Activated T-helper 1 cell treated with anti-CD3 and anti-CD28 coated beads, Interleukin-12 subunit alpha, Interleukin-12 subunit beta, Interleukin-2, Interleukin-4 antibody, amounts not matched to agents 30 ng/mL and 10 ng/mL and 1 ng/mL, durations not matched to agents 14 hours and 24 hours and 36 hours (primary cell): Measurements from ENCODE around the gene CEACAM4. TPM values are rescaled to one million over a fixed set of nuclear protein-coding genes. Genes with fewer than 3 reads are reported as not detected.

Experiments used
- DNase-seq: peaks from one replicate; pipeline ENCODE4 v3.0.0; 2021; ENCODE audit warnings: low spot score
- H3K27ac Mint-ChIP-seq: one replicate; pipeline ENCODE4 v1.8.0; 2021; ENCODE audit warnings: mild to moderate bottlenecking, mixed read lengths
- H3K27me3 Mint-ChIP-seq: one replicate; pipeline ENCODE4 v1.8.0; 2022; ENCODE audit warnings: mild to moderate bottlenecking, moderate library complexity, mixed read lengths; ENCODE audit not compliant: insufficient read depth
- H3K36me3 Mint-ChIP-seq: one replicate; pipeline ENCODE4 v1.8.0; 2021; ENCODE audit warnings: low read depth, mixed read lengths
- H3K4me1 Mint-ChIP-seq: one replicate; pipeline ENCODE4 v1.8.0; 2021; ENCODE audit warnings: low read depth, mixed read lengths
- H3K4me3 Mint-ChIP-seq: one replicate; pipeline ENCODE4 v1.8.0; 2021; ENCODE audit warnings: mild to moderate bottlenecking, moderate library complexity, mixed read lengths
- H3K9me3 Mint-ChIP-seq: one replicate; pipeline ENCODE4 v1.8.0; 2021; ENCODE audit warnings: mixed read lengths
- intact Hi-C: fragments of 100-400 bp; cut with micrococcal nuclease; formaldehyde crosslinking; loops from one replicate; pipeline ENCODE4 v1.15.1; 2024
- total RNA-seq: library from RNA; stranded (reverse); gene quantifications from 2 replicates; pipeline ENCODE4 v1.2.3, GENCODE V29; 2022

The CEACAM4 gene
- total RNA-seq, 1 donor from 2014 or later = not detected

DNA sequence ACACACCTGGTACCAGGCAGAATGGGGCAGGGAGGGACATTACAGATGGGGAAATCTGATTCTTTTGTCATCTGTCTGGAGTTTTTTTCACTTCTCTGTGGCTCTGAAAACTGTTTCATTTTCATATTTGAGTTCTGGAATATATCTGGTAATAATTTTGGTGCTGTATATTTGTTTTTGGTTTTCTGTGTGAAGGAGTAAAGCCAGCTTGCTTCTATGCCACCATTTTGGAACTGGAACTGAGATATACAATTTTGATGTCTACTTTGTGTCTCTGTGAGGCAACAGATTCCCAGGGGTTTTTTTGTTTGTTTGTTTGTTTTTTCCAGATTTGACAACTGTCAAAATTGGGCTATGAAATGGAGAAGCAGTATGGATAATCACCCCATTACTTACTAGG, 16.1 kb downstream of the CEACAM4 start:
- H3K27ac Mint-ChIP-seq = no peak overlapping the region

DNA sequence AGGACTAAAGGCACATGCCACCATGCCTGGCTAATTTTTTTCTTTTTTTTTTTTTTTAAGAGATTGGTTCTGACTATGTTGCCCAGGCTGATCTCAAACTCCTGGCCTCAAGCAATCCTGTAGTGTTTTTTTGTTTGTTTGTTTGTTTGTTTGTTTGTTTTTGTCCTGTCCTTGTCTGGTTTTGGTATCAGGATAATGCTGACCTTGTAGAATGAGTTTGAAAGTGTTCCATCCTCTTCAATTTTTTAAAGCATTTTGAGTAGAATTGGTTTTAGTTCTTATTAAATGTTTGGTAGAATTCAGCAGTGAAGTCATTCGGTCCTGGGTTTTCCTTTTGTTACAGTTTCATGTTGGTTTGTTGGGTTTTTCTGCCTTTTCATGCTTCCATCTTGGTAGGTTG, 19.2 kb downstream of the CEACAM4 start:
- intact Hi-C loops = no loop called here
- no peak overlapping the region for H3K27ac Mint-ChIP-seq
- no peak for DNase-seq
- no peaks in the 10 kb centered on the region for H3K4me1 Mint-ChIP-seq
- H3K4me3 Mint-ChIP-seq = no peak overlapping the region
- H3K36me3 Mint-ChIP-seq = no peaks in the 10 kb centered on the region
- H3K9me3 Mint-ChIP-seq = no peaks in the 10 kb centered on the region
- H3K27me3 Mint-ChIP-seq = peaks cover 37% of the 10 kb centered on the region

More for the DNA sequence above, 16.1 kb downstream of the CEACAM4 start:
- Mint-ChIP-seq H3K9me3 (no peaks in the 10 kb centered on the region), H3K4me3 (no peak overlapping the region), H3K36me3 (no peaks in the 10 kb centered on the region), H3K27me3 (peaks cover 40% of the 10 kb centered on the region), H3K4me1 (no peaks in the 10 kb centered on the region)
- DNase-seq = no peak
- intact Hi-C loops = no loop called here

DNA sequence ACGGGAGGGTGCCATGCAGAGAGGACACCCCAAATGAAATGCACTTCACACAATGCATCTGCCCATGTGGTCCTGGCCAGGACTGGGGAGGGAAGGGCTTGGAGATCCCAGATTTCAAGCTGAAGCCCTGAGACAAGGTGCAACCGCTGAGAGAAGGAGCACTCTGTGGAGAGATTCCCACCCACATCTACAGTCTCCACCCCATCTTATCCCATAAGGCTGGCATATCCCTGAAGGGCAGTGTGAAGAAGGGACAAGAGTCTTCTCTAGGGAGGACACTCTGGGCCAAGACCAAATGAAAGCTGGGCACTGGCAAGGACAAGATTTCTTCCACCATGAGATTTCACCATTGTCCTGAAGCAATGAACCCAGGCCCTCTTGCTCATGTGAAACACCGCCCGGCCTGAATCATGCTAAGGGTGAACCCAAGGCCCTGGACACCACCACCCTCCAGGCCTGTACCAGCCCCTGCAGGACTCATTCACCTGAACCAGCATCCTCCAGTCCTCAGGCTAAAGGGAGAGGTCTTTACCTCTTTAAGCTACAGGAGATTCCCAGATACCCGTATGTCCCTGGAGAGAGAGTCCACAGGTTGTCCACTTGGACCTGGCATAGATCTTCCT, 20.5 kb downstream of the CEACAM4 start:
- H3K36me3 Mint-ChIP-seq = no peaks in the 10 kb centered on the region
- H3K27me3 Mint-ChIP-seq = peaks cover 32% of the 10 kb centered on the region
- H3K4me1 Mint-ChIP-seq = no peaks in the 10 kb centered on the region
- intact Hi-C loops = no loop called here
- H3K4me3 Mint-ChIP-seq = no peak overlapping the region
- H3K27ac Mint-ChIP-seq = no peak overlapping the region
- H3K9me3 Mint-ChIP-seq = no peaks in the 10 kb centered on the region
- DNase-seq = no peak

DNA sequence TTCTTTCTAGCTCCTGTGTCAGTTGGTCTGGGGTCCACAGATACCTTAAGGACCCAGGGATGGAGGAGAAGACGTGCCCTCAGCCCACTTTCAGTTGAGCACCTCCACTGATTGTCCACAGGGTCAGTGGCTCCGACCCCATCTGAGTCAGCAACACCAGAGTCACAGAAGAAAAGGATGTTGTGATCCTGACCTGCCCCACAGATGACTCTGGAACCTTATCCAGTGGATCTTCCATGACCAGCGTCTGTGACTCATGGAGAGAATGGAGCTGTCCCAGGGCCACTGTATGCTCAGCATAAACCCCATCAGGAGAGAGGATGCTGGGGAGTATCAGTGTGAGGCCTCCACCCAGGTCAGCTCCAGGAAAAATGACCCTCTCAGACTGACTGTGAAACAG, 22.0 kb downstream of the CEACAM4 start:
- Mint-ChIP-seq H3K36me3 (no peaks in the 10 kb centered on the region), H3K27ac (no peak overlapping the region), H3K4me3 (no peak overlapping the region), H3K27me3 (peaks cover 22% of the 10 kb centered on the region), H3K4me1 (no peaks in the 10 kb centered on the region), H3K9me3 (no peaks in the 10 kb centered on the region)
- no peak for DNase-seq
- intact Hi-C loops = no loop called here

DNA sequence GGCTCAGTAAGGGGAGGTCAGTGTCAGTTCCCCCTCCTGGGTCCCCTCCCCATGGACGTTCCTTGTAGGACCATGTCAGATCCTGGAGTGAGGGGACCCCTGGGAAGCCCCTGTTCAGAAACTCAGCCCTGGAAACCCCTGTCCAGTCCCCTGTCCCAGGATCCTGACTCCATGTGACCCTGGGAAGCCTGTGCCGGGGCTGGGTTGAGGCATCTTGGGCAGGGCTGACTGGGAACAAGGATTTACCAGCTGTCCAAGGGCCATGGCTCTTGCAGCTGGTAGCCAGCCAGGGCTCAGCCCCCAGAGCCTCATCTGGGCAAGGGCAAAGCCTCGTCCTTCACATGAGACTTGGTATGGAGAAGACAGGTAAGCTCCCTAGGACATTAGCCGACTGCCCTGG, 25.1 kb downstream of the CEACAM4 start:
- H3K9me3 Mint-ChIP-seq = no peaks in the 10 kb centered on the region
- no peak overlapping the region for H3K4me3 Mint-ChIP-seq
- no peaks in the 10 kb centered on the region for H3K36me3 Mint-ChIP-seq
- H3K4me1 Mint-ChIP-seq = peaks cover 5% of the 10 kb centered on the region
- DNase-seq = no peak
- H3K27me3 Mint-ChIP-seq = peaks cover 15% of the 10 kb centered on the region
- intact Hi-C loops = no loop called here
- H3K27ac Mint-ChIP-seq = no peak overlapping the region

DNA sequence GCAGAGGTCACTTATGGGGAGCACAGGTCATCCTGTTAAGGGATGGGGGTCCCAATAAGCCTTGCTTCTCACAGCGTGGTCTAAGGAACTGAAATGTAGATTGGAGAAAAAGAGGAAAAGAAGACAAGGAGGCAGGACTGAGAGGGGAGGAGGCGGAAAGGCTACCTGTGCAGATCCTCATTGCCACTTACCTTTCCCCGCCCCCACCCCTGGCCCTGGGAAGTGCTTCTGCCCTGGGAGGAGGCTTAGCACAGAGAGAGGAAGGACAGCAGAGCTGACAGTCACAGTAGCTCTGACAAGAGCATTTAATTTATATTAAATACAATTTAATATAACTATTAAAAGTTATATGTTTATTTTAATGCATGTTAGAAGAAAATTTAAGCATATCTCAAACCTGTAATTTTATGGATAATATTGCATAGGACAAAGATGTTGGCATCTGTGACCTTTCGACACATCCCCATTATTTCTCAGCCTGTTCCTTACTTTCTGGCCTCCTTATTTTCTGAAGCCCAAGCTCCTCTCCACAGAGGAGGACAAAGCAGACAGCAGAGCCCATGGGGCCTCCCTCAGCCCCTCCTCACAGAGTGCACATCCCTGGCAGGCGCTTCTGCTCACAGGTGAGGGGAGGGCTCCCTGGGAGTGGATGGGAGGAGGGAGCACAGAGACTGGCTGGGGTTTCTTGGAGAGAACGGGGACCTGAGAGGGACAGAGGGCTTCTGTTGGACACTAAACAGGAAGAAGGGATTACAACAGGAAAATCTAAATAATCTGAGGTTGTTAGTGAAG, 27.5 kb downstream of the CEACAM4 start:
- no peak overlapping the region for H3K4me3 Mint-ChIP-seq
- no peak overlapping the region for H3K27ac Mint-ChIP-seq
- peaks cover 27% of the 10 kb centered on the region for H3K27me3 Mint-ChIP-seq
- intact Hi-C loops = loop anchor here (5.0 kb wide), 2 partner anchors 202 to 397 kb away; partner anchors contain the start of genes BCKDHA and EXOSC5
- no peaks in the 10 kb centered on the region for H3K9me3 Mint-ChIP-seq
- no peaks in the 10 kb centered on the region for H3K36me3 Mint-ChIP-seq
- DNase-seq = no peak
- peaks cover 11% of the 10 kb centered on the region for H3K4me1 Mint-ChIP-seq

DNA sequence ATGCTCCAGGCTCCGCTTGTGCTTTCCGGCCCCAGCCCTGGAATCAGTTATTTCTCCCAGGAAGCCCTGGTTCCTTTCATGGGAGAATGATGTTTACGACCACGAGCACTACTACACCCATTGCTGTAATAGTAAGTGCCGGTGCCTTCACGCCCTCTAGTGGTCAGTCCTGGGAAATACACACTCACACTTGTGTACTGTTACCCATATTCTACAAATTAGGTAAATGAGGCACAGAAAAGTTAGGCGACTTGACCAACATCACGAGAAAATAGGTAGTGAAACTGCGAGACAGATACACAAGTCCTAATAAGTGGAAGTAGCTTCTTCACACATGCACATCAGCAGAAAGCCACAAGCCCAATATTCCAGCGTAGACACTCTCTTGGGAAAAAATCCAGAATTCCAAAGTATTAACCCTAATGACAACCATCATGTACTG, 29.3 kb downstream of the CEACAM4 start:
- Mint-ChIP-seq H3K4me3 (no peak overlapping the region), H3K9me3 (no peaks in the 10 kb centered on the region), H3K27ac (no peak overlapping the region), H3K36me3 (no peaks in the 10 kb centered on the region), H3K4me1 (peaks cover 11% of the 10 kb centered on the region), H3K27me3 (peaks cover 24% of the 10 kb centered on the region)
- intact Hi-C loops = loop anchor here (2.0 to 5.0 kb wide), 3 partner anchors 27 to 395 kb away; partner anchors contain the start of genes BCKDHA and EXOSC5
- peak; percentile 59 for DNase-seq

DNA sequence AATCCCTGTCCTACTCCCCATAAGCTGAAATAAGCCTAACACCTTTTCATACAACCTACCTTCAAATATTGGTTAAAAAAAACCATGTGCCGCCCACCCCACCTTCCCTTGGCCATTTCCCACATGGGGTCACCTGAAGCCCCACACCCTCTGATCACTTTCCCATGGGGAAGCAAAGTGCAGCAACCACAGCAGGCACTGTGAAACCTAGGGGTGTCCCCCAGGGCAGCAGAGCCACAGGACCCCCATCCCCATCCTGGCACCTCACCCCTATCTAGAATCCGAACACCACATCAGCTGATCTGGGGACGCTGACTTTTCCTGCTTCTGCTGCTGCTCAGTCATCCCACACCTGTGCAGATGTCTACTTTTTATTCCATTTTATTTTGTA, 31.0 kb downstream of the CEACAM4 start:
- Mint-ChIP-seq H3K36me3 (no peaks in the 10 kb centered on the region), H3K9me3 (no peaks in the 10 kb centered on the region), H3K4me1 (peaks cover 11% of the 10 kb centered on the region), H3K27me3 (peaks cover 24% of the 10 kb centered on the region), H3K27ac (no peak overlapping the region), H3K4me3 (no peak overlapping the region)
- DNase-seq = no peak
- intact Hi-C loops = loop anchor here (1.0 to 5.0 kb wide), 8 partner anchors 19 to 394 kb away; partner anchors contain the start of genes BCKDHA, CEACAM21 and EXOSC5

DNA sequence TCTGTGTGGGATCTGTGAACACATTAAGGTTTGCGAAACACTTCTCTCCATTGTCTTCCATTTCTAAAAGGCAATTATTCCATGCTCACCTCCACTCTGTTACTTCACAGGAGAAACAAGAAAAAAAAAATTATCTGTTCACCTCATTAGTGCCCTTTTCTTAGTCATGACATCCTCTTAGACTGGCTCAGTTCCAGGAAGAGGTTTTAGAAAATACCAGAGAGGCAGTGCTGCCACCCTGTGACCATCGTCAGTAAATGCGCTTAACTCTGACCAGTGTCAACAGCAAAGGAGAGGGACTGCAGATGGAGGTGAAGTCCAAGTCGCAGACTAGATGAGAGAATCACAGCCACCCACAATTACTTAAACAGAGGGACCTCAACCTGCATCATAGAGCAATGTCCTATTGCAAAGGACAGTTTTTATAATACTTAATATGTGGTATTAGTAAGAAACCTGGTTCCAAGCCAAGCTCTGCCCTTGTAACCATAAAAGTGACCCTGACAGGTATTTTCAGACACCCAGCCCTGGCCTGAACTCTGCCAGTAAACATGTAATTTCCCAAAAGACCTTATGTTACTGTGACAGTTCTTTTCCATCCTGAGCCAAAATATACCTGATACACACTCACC, 31.5 kb downstream of the CEACAM4 start:
- peak; percentile 61 for DNase-seq
- Mint-ChIP-seq H3K36me3 (no peaks in the 10 kb centered on the region), H3K9me3 (no peaks in the 10 kb centered on the region), H3K4me1 (peaks cover 11% of the 10 kb centered on the region), H3K4me3 (no peak overlapping the region), H3K27ac (no peak overlapping the region), H3K27me3 (peaks cover 21% of the 10 kb centered on the region)
- intact Hi-C loops = loop anchor here (1.0 to 5.0 kb wide), 7 partner anchors 19 to 393 kb away; partner anchors contain the start of genes BCKDHA, CEACAM21 and EXOSC5

DNA sequence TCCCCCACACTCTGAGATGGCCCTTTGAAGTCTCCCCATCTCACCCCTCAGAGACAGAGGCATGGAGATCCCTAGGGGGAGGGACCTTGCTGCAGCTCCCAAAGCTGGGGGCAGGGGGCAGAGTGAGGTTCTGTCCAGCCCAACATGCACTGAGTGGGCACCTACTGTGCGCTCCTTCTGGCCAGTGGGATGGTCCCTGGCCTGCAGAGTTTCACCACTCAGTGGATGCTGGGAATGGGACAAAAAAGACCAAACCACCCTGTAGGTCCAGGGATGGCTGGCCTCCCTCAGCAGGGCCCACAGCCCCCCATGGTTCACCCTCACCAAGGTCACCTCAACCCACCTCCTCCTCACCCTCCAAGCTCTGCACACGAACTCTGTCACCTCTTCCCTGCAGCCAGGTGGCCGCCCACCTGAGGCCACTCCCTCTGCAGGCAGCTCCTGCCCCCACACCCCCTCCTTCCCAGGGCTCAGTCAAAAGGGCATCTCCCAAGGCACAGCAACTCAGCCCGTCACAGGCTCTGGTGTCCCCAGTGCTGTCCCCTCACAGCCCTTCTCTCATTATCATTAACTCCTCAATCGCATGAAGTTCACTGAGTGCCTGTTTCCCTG, 34.8 kb downstream of the CEACAM4 start:
- intact Hi-C loops = no loop called here
- H3K4me3 Mint-ChIP-seq = no peak overlapping the region
- no peak overlapping the region for H3K27ac Mint-ChIP-seq
- peaks cover 2% of the 10 kb centered on the region for H3K36me3 Mint-ChIP-seq
- peaks cover 6% of the 10 kb centered on the region for H3K4me1 Mint-ChIP-seq
- no peak for DNase-seq
- H3K9me3 Mint-ChIP-seq = no peaks in the 10 kb centered on the region
- H3K27me3 Mint-ChIP-seq = peaks cover 13% of the 10 kb centered on the region

DNA sequence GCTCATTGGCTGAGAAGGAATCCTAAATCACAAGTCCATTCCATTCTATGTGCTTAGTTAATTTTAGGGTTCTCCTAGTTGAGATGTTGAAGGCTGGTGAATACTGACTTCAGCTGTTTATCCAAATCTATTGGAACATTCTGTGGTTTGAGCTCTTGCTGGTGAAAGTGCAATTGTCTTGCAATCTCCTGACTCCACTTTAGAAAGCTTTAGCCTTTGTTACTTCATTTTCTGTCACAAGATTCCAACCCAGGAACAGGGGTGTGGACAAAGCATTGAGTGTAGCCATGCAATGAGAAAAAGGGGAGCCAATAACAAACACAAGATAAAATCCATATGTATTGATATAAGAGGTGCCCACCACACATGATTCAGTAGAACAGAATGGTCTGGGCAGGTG, 35.9 kb downstream of the CEACAM4 start:
- Mint-ChIP-seq H3K36me3 (peaks cover 4% of the 10 kb centered on the region), H3K27ac (no peak overlapping the region)
- intact Hi-C loops = no loop called here

DNA sequence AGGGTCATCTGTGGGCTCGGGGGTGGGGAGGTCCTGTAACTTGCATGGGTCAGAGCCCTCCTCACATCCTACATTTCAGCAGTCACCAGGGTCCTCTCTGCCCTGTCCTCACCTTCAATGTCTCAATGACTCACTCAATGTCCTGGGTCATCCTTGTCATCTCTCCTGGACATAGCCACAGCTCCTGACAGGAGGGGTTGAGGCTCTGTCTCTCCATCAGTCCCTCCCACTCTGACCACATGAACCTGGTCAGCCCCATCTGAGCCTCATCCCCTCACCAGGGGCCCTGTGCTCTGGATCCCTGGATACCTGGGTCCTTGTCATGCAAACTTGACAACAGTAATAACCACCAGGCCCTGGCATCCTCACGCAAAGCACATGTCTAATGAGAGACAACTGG, 37.5 kb downstream of the CEACAM4 start:
- no peaks in the 10 kb centered on the region for H3K27me3 Mint-ChIP-seq
- DNase-seq = no peak
- H3K4me3 Mint-ChIP-seq = no peak overlapping the region
- H3K36me3 Mint-ChIP-seq = peaks cover 15% of the 10 kb centered on the region
- no peaks in the 10 kb centered on the region for H3K9me3 Mint-ChIP-seq
- H3K27ac Mint-ChIP-seq = no peak overlapping the region
- intact Hi-C loops = no loop called here
- no peaks in the 10 kb centered on the region for H3K4me1 Mint-ChIP-seq

More for the DNA sequence above, 35.9 kb downstream of the CEACAM4 start:
- Mint-ChIP-seq H3K27me3 (peaks cover 4% of the 10 kb centered on the region), H3K4me1 (peaks cover 6% of the 10 kb centered on the region), H3K4me3 (no peak overlapping the region), H3K9me3 (no peaks in the 10 kb centered on the region)
- no peak for DNase-seq
